Adrenal gland (tissue), 5 donors: ENCODE results near the gene FAM209B.

Source experiments
- CTCF ChIP-seq, 6 experiments: fragments of 450-650 bp in 4 of 6; fragments of 200-600 bp in 2 of 6; sonication (generic) in 1 of 6; IDR thresholded peaks; 1 replicate in 5 of 6; 2 replicates in 1 of 6; pipeline versions ENCODE4 v1.5.1 to v1.8.0; 2016 to 2021; ENCODE audit warnings: antibody characterized with exemption in 6 of 6, mild to moderate bottlenecking in 2 of 6, moderate library complexity in 1 of 6
- POLR2A ChIP-seq, 2 donors: fragments of 450-650 bp; IDR thresholded peaks; one replicate each; pipeline ENCODE4 v1.6.1; 2017; ENCODE audit warnings: antibody characterized with exemption in 2 of 2, mild to moderate bottlenecking in 2 of 2, moderate library complexity in 1 of 2
- donor health status: DM: no; HTN: no; CAD: no.

- TF ChIP-seq CTCF (IDR thresholded peaks at IDR 0.05) (no peak), POLR2A (IDR thresholded peaks at IDR 0.05) (no peak)
Measured at GRCh38 chr20:56582542-56582941, 49.5 kb downstream of the FAM209B start.
